Gastroesophageal sphincter (tissue), 3 donors: ENCODE measurements around the gene GOLGA5.

ENCODE experiments used
- CTCF ChIP-seq, 4 experiments: fragments of 200-600 bp in 2 of 4; fragments of 450-650 bp in 2 of 4; sonication (generic) in 1 of 4; IDR thresholded peaks; one replicate each; pipeline ENCODE4 v1.5.1; 2017 to 2019; ENCODE audit warnings: antibody characterized with exemption in 4 of 4, mild to moderate bottlenecking in 2 of 4, moderate library complexity in 2 of 4
- EP300 ChIP-seq: sonication (generic); formaldehyde crosslinking; IDR thresholded peaks from one replicate; pipeline ENCODE4 v1.6.1; 2017; ENCODE audit warnings: antibody characterized with exemption, mild to moderate bottlenecking
- POLR2A ChIP-seq, 2 donors: fragments of 450-650 bp; IDR thresholded peaks; one replicate each; pipeline ENCODE4 v1.6.1; 2017; ENCODE audit warnings: antibody characterized with exemption in 2 of 2, mild to moderate bottlenecking in 2 of 2, moderate library complexity in 1 of 2
- POLR2AphosphoS5 ChIP-seq: sonication (generic); formaldehyde crosslinking; IDR thresholded peaks from one replicate; pipeline ENCODE4 v1.6.1; 2017; ENCODE audit warnings: antibody characterized with exemption

DNA sequence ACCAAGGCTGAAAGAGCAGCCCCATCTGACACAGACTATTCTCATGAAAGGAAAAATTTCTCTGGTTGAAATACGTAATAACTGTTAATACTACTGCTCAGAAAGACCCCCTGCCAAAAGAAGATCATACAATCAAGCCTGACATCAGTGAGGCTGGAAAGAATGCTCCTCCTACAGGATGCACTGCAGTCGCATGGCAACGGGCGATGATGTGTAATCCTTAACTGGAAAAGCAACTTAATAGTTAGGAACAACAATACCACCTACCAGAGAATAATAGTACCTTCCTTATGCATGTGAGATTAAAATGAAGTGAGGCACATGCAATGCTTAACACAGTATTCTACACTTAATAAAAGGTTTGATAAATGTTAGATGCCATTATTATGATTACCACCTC is 1.2 kb upstream of the GOLGA5 start:
- TF ChIP-seq CTCF (IDR thresholded peaks at IDR 0.05): no peak
- TF ChIP-seq POLR2A (IDR thresholded peaks at IDR 0.05): no peak
- no peak for TF ChIP-seq POLR2AphosphoS5
- no peak for TF ChIP-seq EP300
